ENCODE data around the gene HVCN1.

GRCh38 chr12:110649341-110649847, 39.5 kb downstream of the HVCN1 start:
- TF ChIP-seq, protein P1, sequence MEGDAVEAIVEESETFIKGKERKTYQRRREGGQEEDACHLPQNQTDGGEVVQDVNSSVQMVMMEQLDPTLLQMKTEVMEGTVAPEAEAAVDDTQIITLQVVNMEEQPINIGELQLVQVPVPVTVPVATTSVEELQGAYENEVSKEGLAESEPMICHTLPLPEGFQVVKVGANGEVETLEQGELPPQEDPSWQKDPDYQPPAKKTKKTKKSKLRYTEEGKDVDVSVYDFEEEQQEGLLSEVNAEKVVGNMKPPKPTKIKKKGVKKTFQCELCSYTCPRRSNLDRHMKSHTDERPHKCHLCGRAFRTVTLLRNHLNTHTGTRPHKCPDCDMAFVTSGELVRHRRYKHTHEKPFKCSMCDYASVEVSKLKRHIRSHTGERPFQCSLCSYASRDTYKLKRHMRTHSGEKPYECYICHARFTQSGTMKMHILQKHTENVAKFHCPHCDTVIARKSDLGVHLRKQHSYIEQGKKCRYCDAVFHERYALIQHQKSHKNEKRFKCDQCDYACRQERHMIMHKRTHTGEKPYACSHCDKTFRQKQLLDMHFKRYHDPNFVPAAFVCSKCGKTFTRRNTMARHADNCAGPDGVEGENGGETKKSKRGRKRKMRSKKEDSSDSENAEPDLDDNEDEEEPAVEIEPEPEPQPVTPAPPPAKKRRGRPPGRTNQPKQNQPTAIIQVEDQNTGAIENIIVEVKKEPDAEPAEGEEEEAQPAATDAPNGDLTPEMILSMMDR (IDR thresholded peaks at IDR 0.05) = no peak
- no peak for TF ChIP-seq POLR2A (IDR thresholded peaks at IDR 0.05)
